OCI-LY1 (cell line): ENCODE results near the gene DLEC1.

Source experiments
- H2AFZ ChIP-seq: fragments of 200-600 bp; sonication (generic), shearing (Covaris generic); 2 replicates; pipeline ENCODE4 v1.6.0; 2014; ENCODE audit warnings: antibody characterized with exemption, mild to moderate bottlenecking, low read length
- H3F3A ChIP-seq: fragments of 200-600 bp; sonication (generic), shearing (Covaris generic); 2 replicates; pipeline ENCODE4 v1.6.0; 2014; ENCODE audit warnings: mild to moderate bottlenecking, antibody characterized with exemption, low read length, moderate library complexity; ENCODE audit not compliant: insufficient read depth
- H3K27ac ChIP-seq: fragments of 200-600 bp; sonication (generic); 2 replicates; pipeline ENCODE4 v1.5.1; 2014; ENCODE audit warnings: low read length, mixed run types, mild to moderate bottlenecking, low read depth; ENCODE audit not compliant: poor library complexity, severe bottlenecking
- H3K27me3 ChIP-seq: fragments of 200-600 bp; sonication (generic); 2 replicates; pipeline ENCODE4 v1.6.0; 2014; ENCODE audit warnings: antibody characterized with exemption, mild to moderate bottlenecking, low read length, moderate library complexity; ENCODE audit not compliant: insufficient read depth
- H3K36me3 ChIP-seq: fragments of 200-600 bp; sonication (generic); 2 replicates; pipeline ENCODE4 v1.6.1; 2014; ENCODE audit warnings: mild to moderate bottlenecking, antibody characterized with exemption, low read length, moderate library complexity, mixed read lengths; ENCODE audit not compliant: insufficient read depth
- H3K4me1 ChIP-seq: fragments of 200-600 bp; sonication (generic); 2 replicates; pipeline ENCODE4 v1.5.1; 2014; ENCODE audit warnings: mild to moderate bottlenecking, low read length, moderate library complexity; ENCODE audit not compliant: insufficient read depth, severe bottlenecking
- H3K4me2 ChIP-seq: fragments of 200-600 bp; sonication (generic), shearing (Covaris generic); 2 replicates; pipeline ENCODE4 v1.6.1; 2014; ENCODE audit warnings: low read length
- H3K4me3 ChIP-seq: fragments of 200-600 bp; sonication (generic); 2 replicates; pipeline ENCODE4 v1.5.1; 2014; ENCODE audit warnings: low read length, low read depth, mild to moderate bottlenecking, mixed read lengths; ENCODE audit not compliant: poor library complexity, severe bottlenecking
- H3K79me2 ChIP-seq: fragments of 200-600 bp; shearing (Covaris generic); 2 replicates; pipeline ENCODE4 v1.6.1; 2016; ENCODE audit warnings: mixed run types, low read length, mixed read lengths; ENCODE audit not compliant: insufficient read depth
- H3K9ac ChIP-seq: fragments of 200-600 bp; sonication (generic), shearing (Covaris generic); 2 replicates; pipeline ENCODE4 v1.6.1; 2014; ENCODE audit warnings: mild to moderate bottlenecking, low read length, mixed read lengths
- H3K9me2 ChIP-seq: fragments of 200-600 bp; sonication (generic), shearing (Covaris generic); 2 replicates; pipeline ENCODE4 v1.6.1; 2014; ENCODE audit warnings: low read depth, mild to moderate bottlenecking, low read length, mixed read lengths
- H3K9me3 ChIP-seq: fragments of 200-600 bp; shearing (Covaris generic); 2 replicates; pipeline ENCODE4 v1.6.1; 2014; ENCODE audit warnings: low read length, mixed read lengths
- H4K20me1 ChIP-seq: fragments of 200-600 bp; sonication (generic), shearing (Covaris generic); 2 replicates; pipeline ENCODE4 v1.6.0; 2016; ENCODE audit warnings: mild to moderate bottlenecking, low read length; ENCODE audit not compliant: insufficient read depth
- CTCF ChIP-seq: fragments of 200-600 bp; sonication (generic), shearing (Covaris generic); IDR thresholded peaks from 2 replicates; pipeline ENCODE4 v1.5.1; 2017; ENCODE audit warnings: mild to moderate bottlenecking, antibody characterized with exemption, low read length, moderate library complexity, mixed read lengths
- EZH2 ChIP-seq: fragments of 200-600 bp; sonication (generic), shearing (Covaris generic); IDR thresholded peaks from 2 replicates; pipeline ENCODE4 v1.8.0; 2017; ENCODE audit warnings: borderline replicate concordance, mixed run types, mild to moderate bottlenecking, antibody characterized with exemption, low read length, moderate library complexity, mixed read lengths

Gene DLEC1

GRCh38 chr3:37997342-37997741 is 41.7 kb upstream of the DLEC1 start:
- peak overlapping the region; percentile 9 for H3K27ac ChIP-seq
- no peaks in the 10 kb centered on the region for H3K27me3 ChIP-seq
- H3K4me1 ChIP-seq, result peaks cover 41% of the 10 kb centered on the region
- H3K4me3 ChIP-seq, result no peak overlapping the region
- no peaks in the 10 kb centered on the region for H3K79me2 ChIP-seq
- H3K4me2 ChIP-seq, result no peak overlapping the region
- no peak overlapping the region for H3K9ac ChIP-seq
- no peaks in the 10 kb centered on the region for H3K9me3 ChIP-seq
- H2AFZ ChIP-seq, result no peak overlapping the region
- H3K9me2 ChIP-seq, result no peaks in the 10 kb centered on the region
- H4K20me1 ChIP-seq, result no peaks in the 10 kb centered on the region
- TF ChIP-seq EZH2 (no peak), CTCF (no peak)
- peaks cover 16% of the 10 kb centered on the region; the same call in 1 of the 2 replicates for H3K36me3 ChIP-seq
- no peaks in the 10 kb centered on the region for H3F3A ChIP-seq

- Histone ChIP-seq H3K4me1 (peaks cover 41% of the 10 kb centered on the region), H3K4me2 (peak overlapping the region; percentile 85), H2AFZ (no peak overlapping the region)
Observed at GRCh38 chr3:37997791-37998370, 41.1 kb upstream of the DLEC1 start.

GRCh38 chr3:37999836-38000235 is 39.2 kb upstream of the DLEC1 start:
- H3K27me3 ChIP-seq, result no peaks in the 10 kb centered on the region
- H3K4me1 ChIP-seq, result peaks cover 30% of the 10 kb centered on the region
- H3K9ac ChIP-seq, result no peak overlapping the region
- no peaks in the 10 kb centered on the region for H3F3A ChIP-seq
- H3K4me2 ChIP-seq, result no peak overlapping the region
- no peaks in the 10 kb centered on the region for H3K79me2 ChIP-seq
- no peak for TF ChIP-seq CTCF
- no peak for TF ChIP-seq EZH2
- H3K9me3 ChIP-seq, result no peaks in the 10 kb centered on the region
- no peak overlapping the region for H3K4me3 ChIP-seq
- H2AFZ ChIP-seq, result no peak overlapping the region
- no peaks in the 10 kb centered on the region for H3K9me2 ChIP-seq
- no peaks in the 10 kb centered on the region for H4K20me1 ChIP-seq
- no peak overlapping the region for H3K27ac ChIP-seq
- peaks cover 22% of the 10 kb centered on the region; the same call in 1 of the 2 replicates for H3K36me3 ChIP-seq

More at GRCh38 chr3:37997791-37998370, 41.1 kb upstream of the DLEC1 start:
- peak overlapping the region; percentile 87 for H3K27ac ChIP-seq
- H3K4me3 ChIP-seq, result peak overlapping the region; percentile 57
- H3K9me3 ChIP-seq, result no peaks in the 10 kb centered on the region
- H3K79me2 ChIP-seq, result no peaks in the 10 kb centered on the region
- no peaks in the 10 kb centered on the region for H3K9me2 ChIP-seq
- peak overlapping the region; percentile 86 for H3K9ac ChIP-seq
- H3K36me3 ChIP-seq, result peaks cover 22% of the 10 kb centered on the region; the same call in 1 of the 2 replicates
- TF ChIP-seq CTCF (no peak), EZH2 (no peak)
- H3F3A ChIP-seq, result no peaks in the 10 kb centered on the region
- H4K20me1 ChIP-seq, result no peaks in the 10 kb centered on the region
- H3K27me3 ChIP-seq, result no peaks in the 10 kb centered on the region
